Activated T-cell treated with anti-CD3 and anti-CD28 coated beads, Interleukin-2, amount 50 U/mL, for 4 hours (primary cell): ENCODE results near the gene NOVA1. TPM values are rescaled to one million over a fixed set of nuclear protein-coding genes. Genes with fewer than 3 reads are reported as not detected.
"Not testable (repeated sequence)": the region's sequence is repeated elsewhere in the genome, so short reads cannot be mapped to it uniquely, and the experiment has no call there.

Experiments used
- ATAC-seq, 2 donors: fragments of 200-7000 bp; cut with Tn5 transposase; one replicate each; pipeline ENCODE4 v1.10.0; 2021
- DNase-seq: peaks from one replicate; pipeline ENCODE4 v3.0.0-alpha.2; 2020
- H3K27me3 Mint-ChIP-seq: one replicate; pipeline ENCODE4 v1.8.0; 2021; ENCODE audit warnings: low read depth, mixed read lengths
- H3K36me3 Mint-ChIP-seq: one replicate; pipeline ENCODE4 v1.8.0; 2022; ENCODE audit warnings: mixed read lengths; ENCODE audit not compliant: insufficient read depth
- H3K4me1 Mint-ChIP-seq: one replicate; pipeline ENCODE4 v1.8.0; 2021; ENCODE audit warnings: low read depth, mixed read lengths
- H3K4me3 Mint-ChIP-seq: one replicate; pipeline ENCODE4 v1.8.0; 2021; ENCODE audit warnings: mild to moderate bottlenecking, moderate library complexity, mixed read lengths
- H3K9me3 Mint-ChIP-seq: one replicate; pipeline ENCODE4 v1.8.0; 2021; ENCODE audit warnings: mixed read lengths
- total RNA-seq, 3 donors: library from RNA; stranded (reverse); gene quantifications; one replicate each; pipeline ENCODE4 v1.2.1, GENCODE V29; 2021

Gene NOVA1, protein sequence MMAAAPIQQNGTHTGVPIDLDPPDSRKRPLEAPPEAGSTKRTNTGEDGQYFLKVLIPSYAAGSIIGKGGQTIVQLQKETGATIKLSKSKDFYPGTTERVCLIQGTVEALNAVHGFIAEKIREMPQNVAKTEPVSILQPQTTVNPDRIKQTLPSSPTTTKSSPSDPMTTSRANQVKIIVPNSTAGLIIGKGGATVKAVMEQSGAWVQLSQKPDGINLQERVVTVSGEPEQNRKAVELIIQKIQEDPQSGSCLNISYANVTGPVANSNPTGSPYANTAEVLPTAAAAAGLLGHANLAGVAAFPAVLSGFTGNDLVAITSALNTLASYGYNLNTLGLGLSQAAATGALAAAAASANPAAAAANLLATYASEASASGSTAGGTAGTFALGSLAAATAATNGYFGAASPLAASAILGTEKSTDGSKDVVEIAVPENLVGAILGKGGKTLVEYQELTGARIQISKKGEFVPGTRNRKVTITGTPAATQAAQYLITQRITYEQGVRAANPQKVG
- not detected for total RNA-seq

GRCh38 chr14:26597589-26598080, at the start of gene NOVA1:
TSS of gene NOVA1 (minus strand) at chr14:26598033. CDS start at chr14:26597436, 597 bp downstream.
- no peak within 1 kb of the TSS for H3K4me3 Mint-ChIP-seq
- H3K9me3 Mint-ChIP-seq: peaks cover 3% of the 10 kb centered on the region
- ATAC-seq: peak in 1 of 2 donors; percentile 54
- no peak for DNase-seq
- H3K36me3 Mint-ChIP-seq: no peaks in the 10 kb centered on the region
- H3K4me1 Mint-ChIP-seq: no peaks in the 10 kb centered on the region
- H3K27me3 Mint-ChIP-seq: peaks cover 32% of the 10 kb centered on the region

GRCh38 chr14:26645057-26645456, 47.2 kb upstream of the NOVA1 start:
- not testable (repeated sequence) for H3K36me3 Mint-ChIP-seq, H3K4me1 Mint-ChIP-seq, H3K27me3 Mint-ChIP-seq, ATAC-seq, H3K4me3 Mint-ChIP-seq, DNase-seq
- H3K9me3 Mint-ChIP-seq: peaks cover 50% of the 10 kb centered on the region

- H3K27me3 Mint-ChIP-seq: no peaks in the 10 kb centered on the region
- peaks cover 16% of the 10 kb centered on the region for H3K9me3 Mint-ChIP-seq
- ATAC-seq: no peak
- H3K36me3 Mint-ChIP-seq: no peaks in the 10 kb centered on the region
- no peak for DNase-seq
- no peak overlapping the region for H3K4me3 Mint-ChIP-seq
- no peaks in the 10 kb centered on the region for H3K4me1 Mint-ChIP-seq
Observed at GRCh38 chr14:26636561-26636960, 38.7 kb upstream of the NOVA1 start.

DNA sequence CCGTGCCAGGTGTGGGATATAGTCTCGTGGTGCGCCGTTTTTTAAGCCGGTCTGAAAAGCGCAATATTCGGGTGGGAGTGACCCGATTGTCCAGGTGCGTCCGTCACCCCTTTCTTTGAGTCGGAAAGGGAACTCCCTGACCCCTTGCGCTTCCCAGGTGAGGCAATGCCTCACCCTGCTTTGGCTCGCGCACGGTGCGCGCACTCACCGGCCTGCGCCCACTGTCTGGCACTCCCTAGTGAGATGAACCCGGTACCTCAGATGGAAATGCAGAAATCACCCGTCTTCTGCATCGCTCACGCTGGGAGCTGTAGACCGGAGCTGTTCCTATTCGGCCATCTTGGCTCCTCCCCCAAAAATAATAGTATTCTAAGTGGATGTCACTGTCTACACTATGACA, 37.1 kb upstream of the NOVA1 start:
- not testable (repeated sequence) for H3K27me3 Mint-ChIP-seq, H3K9me3 Mint-ChIP-seq, H3K4me3 Mint-ChIP-seq

GRCh38 chr14:26626256-26626655, 28.4 kb upstream of the NOVA1 start:
- no peaks in the 10 kb centered on the region for H3K27me3 Mint-ChIP-seq
- peaks cover 7% of the 10 kb centered on the region for H3K9me3 Mint-ChIP-seq
- no peaks in the 10 kb centered on the region for H3K36me3 Mint-ChIP-seq
- no peaks in the 10 kb centered on the region for H3K4me1 Mint-ChIP-seq
- ATAC-seq: no peak
- H3K4me3 Mint-ChIP-seq: no peak overlapping the region
- DNase-seq: no peak

More for the DNA sequence above, 37.1 kb upstream of the NOVA1 start:
- DNase-seq, ATAC-seq, H3K36me3 Mint-ChIP-seq, H3K4me1 Mint-ChIP-seq: not testable (repeated sequence)

GRCh38 chr14:26622611-26623010, 24.8 kb upstream of the NOVA1 start:
- Mint-ChIP-seq H3K4me3 (no peak overlapping the region), H3K4me1 (no peaks in the 10 kb centered on the region), H3K9me3 (peaks cover 3% of the 10 kb centered on the region), H3K36me3 (no peaks in the 10 kb centered on the region), H3K27me3 (no peaks in the 10 kb centered on the region)
- DNase-seq: no peak
- no peak for ATAC-seq

- DNase-seq: no peak
- Mint-ChIP-seq H3K4me3 (no peak overlapping the region), H3K9me3 (peaks cover 3% of the 10 kb centered on the region), H3K4me1 (no peaks in the 10 kb centered on the region), H3K27me3 (no peaks in the 10 kb centered on the region), H3K36me3 (no peaks in the 10 kb centered on the region)
- no peak for ATAC-seq
Observed at GRCh38 chr14:26621807-26622560, 24.2 kb upstream of the NOVA1 start.

GRCh38 chr14:26621364-26621763, 23.5 kb upstream of the NOVA1 start:
- Mint-ChIP-seq H3K36me3 (no peaks in the 10 kb centered on the region), H3K9me3 (peaks cover 3% of the 10 kb centered on the region), H3K4me1 (no peaks in the 10 kb centered on the region), H3K27me3 (no peaks in the 10 kb centered on the region), H3K4me3 (no peak overlapping the region)
- DNase-seq: no peak
- no peak for ATAC-seq

DNA sequence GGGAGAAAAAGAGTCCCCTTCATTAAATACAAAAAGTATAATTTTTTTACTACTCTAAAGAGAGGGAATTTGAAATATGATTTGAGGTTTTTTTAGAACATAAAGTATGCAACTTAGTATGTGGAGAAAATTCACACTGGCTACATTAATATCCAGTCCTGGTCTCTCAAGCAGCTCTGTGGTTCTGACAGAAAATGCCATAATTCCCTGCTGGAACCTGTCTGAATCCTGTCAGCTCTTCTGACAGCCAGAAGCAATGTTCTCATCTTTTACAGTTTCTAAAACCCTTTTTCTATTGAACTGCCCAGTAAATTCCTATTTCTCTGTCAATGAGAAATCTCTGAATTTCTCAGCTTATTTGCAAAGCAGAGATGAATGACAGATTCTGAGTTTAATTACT, 13.4 kb upstream of the NOVA1 start:
- ATAC-seq (no peak), DNase-seq (no peak)
- Mint-ChIP-seq H3K4me1 (no peaks in the 10 kb centered on the region), H3K36me3 (no peaks in the 10 kb centered on the region), H3K27me3 (no peaks in the 10 kb centered on the region), H3K9me3 (peaks cover 9% of the 10 kb centered on the region), H3K4me3 (no peak overlapping the region)

DNA sequence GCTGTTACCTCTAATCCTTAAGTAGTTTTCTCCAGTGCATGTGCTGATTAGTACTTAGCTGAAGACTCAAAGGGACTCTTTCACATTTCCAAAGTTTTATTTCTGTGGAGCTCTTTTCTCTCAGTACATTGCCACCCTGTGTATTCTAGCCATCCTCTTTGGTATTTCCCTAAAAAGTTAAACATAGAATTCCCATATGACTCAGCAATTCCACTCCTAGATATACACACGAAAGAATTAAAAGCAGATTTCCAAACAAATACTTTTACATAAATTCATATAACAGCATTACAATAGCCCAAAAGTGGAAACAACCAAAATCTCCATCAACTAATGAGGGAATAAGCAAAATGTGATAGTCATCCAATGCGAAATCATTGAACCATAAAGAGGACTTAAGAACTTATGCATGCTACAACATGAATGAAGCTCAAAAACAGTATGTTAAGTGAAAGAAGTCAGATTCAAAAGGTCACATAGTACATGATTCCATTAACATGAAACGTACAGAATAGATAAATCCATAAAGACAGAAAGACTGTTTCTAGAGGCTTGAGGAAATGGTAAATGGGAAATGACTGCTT, 9.0 kb upstream of the NOVA1 start:
- Mint-ChIP-seq H3K4me3 (no peak overlapping the region), H3K4me1 (no peaks in the 10 kb centered on the region), H3K27me3 (no peaks in the 10 kb centered on the region), H3K9me3 (peaks cover 12% of the 10 kb centered on the region), H3K36me3 (no peaks in the 10 kb centered on the region)
- ATAC-seq (no peak), DNase-seq (no peak)

- ATAC-seq (no peak), DNase-seq (no peak)
- Mint-ChIP-seq H3K4me3 (no peak overlapping the region), H3K36me3 (no peaks in the 10 kb centered on the region), H3K9me3 (peaks cover 12% of the 10 kb centered on the region), H3K4me1 (no peaks in the 10 kb centered on the region), H3K27me3 (no peaks in the 10 kb centered on the region)
Observed at GRCh38 chr14:26605602-26606001, 7.8 kb upstream of the NOVA1 start.

DNA sequence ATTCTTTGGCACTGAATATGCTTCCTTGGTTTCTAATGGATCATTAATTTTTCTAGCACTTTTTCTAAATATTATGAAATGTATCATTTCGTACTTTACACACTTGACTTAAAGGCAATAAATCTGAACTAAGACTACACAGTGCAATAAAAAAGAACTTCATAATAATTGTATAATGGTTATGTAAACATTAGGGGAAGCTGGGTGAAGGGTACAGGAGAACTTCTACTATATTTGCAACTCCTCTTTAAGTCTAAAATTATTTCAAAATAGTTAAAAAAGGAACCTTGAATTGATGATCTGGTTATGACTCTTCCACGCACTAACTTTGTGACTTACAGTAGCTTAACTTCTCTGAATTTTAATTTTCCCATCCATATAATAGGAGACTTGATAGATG, 5.1 kb upstream of the NOVA1 start:
- Mint-ChIP-seq H3K36me3 (no peaks in the 10 kb centered on the region), H3K4me1 (no peaks in the 10 kb centered on the region), H3K4me3 (no peak overlapping the region), H3K27me3 (peaks cover 19% of the 10 kb centered on the region), H3K9me3 (peaks cover 5% of the 10 kb centered on the region)
- DNase-seq (no peak), ATAC-seq (no peak)

GRCh38 chr14:26601856-26602255, 4.0 kb upstream of the NOVA1 start:
- peaks cover 5% of the 10 kb centered on the region for H3K9me3 Mint-ChIP-seq
- no peak overlapping the region for H3K4me3 Mint-ChIP-seq
- peaks cover 24% of the 10 kb centered on the region for H3K27me3 Mint-ChIP-seq
- no peak for DNase-seq
- H3K36me3 Mint-ChIP-seq: no peaks in the 10 kb centered on the region
- no peaks in the 10 kb centered on the region for H3K4me1 Mint-ChIP-seq
- ATAC-seq: no peak

DNA sequence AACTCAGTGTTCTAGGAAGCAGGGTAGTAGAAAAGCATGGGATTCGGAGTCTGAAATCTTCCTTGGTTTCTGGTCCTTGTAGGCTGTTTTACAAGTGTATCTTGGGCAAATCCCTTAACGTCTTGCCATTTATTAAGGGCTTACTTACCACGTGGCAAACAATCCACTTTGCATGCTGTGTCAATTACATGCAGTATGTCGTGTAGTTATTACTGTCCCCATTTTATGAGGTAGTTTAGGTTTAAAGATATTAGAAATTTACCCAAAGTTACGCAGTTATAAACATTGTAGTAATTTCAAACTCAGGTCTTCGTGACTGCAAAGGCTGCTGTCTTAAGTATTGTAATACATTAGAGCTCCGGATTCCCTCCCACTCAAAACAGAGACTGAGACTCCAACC, 1.5 kb upstream of the NOVA1 start:
- H3K27me3 Mint-ChIP-seq: peaks cover 32% of the 10 kb centered on the region

More for the DNA sequence above, 1.5 kb upstream of the NOVA1 start:
- H3K4me1 Mint-ChIP-seq: no peaks in the 10 kb centered on the region
- DNase-seq (no peak), ATAC-seq (no peak)
- no peak overlapping the region for H3K4me3 Mint-ChIP-seq
- H3K36me3 Mint-ChIP-seq: no peaks in the 10 kb centered on the region
- peaks cover 3% of the 10 kb centered on the region for H3K9me3 Mint-ChIP-seq
